ENCODE measurements around the gene KCNC1. TPM values are rescaled to one million over a fixed set of nuclear protein-coding genes. Genes with fewer than 3 reads are reported as not detected.

The KCNC1 gene
- polyA plus RNA-seq, 10 donors: 0.75 to 2.2 (median 1.3) TPM

DNA sequence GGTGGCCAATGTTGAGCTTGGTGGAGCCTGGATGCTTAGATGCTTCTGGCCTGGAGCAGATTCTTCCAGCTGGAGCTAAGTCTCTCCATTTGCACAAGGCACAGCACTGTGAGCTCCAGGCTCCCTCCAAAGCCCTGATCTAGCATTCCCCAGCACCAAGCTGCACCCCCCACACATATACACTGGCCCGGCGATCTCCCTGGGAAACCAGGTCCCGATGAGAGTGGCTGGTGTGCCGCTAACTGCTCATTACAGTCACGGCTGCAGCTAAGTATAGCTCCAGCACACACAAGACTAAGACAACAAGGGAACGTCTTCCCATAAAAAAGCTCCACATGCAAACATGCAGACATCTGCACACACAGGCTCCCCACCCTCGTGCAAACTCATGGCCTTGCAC lies 17.6 kb downstream of the KCNC1 start:
- DNase-seq: no peak

DNA sequence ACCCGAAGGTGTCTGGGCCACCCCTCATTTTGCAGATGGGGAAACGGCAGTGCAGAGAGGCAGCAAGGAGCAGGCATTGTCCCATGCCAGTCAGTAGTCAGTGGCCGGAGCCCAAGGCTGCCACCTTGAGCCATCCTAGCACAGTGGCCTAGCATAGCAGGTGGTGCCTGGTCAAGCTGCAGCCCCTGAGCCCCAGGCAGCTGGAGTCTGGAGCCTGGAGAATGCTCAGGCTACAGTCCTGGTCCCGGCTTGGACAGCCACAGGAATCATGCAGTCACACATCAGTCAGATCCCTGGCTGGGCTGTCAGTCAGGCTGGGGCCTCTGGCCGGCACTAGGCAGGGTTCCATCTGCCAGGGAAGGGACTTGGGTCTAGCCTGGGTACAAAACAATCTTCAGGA lies 18.6 kb downstream of the KCNC1 start:
- no peak for DNase-seq

- no peak for DNase-seq
Measured at GRCh38 chr11:17753641-17754040, 19.1 kb downstream of the KCNC1 start.

- no peak for DNase-seq
Measured at GRCh38 chr11:17755891-17756290, 21.3 kb downstream of the KCNC1 start.

DNA sequence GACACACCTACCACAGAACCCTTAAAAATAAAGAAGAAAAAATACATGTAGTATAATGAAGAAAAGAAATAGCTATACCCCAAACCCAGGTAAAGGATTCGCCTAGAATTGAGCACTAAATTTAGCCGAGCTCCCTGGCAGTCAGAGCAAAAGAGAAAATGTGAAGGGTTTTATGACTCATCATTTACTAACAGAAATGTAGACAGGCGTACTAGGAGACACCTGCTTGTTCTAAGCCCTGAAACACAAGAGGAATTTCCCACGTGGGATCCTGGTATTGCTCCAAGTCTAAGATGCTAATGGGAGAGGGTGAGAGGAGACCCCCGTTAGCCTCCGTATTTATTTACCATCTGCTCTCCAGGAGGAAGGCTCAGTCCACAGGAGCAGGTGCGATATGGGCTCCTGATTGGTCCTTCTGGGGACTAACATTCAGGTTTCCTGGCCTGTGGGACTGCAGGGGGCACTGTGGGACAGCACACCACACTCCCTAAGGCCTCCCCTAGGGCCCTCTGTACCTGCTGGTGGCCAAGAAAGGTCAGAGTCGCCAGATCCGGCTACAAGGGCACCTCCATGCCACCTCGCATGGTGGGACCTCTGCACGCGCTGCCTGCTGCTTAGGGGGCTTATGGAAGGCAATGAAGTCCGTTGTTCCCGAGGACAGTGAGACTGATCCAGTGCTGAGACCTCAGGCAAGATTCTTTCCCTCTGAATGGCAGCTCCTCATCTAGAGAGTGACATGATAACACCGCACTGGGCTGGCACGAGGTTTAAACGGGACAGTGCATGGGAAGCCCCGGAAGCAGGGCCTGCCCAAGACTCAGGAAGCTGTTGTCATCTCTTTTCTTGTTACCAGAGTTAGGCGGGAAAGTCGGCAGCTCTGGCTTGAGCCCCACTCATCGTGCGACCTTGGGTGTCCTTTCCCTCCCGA lies 25.8 kb downstream of the KCNC1 start:
- peak in 1 of 3 donors; percentile 33 for DNase-seq

DNA sequence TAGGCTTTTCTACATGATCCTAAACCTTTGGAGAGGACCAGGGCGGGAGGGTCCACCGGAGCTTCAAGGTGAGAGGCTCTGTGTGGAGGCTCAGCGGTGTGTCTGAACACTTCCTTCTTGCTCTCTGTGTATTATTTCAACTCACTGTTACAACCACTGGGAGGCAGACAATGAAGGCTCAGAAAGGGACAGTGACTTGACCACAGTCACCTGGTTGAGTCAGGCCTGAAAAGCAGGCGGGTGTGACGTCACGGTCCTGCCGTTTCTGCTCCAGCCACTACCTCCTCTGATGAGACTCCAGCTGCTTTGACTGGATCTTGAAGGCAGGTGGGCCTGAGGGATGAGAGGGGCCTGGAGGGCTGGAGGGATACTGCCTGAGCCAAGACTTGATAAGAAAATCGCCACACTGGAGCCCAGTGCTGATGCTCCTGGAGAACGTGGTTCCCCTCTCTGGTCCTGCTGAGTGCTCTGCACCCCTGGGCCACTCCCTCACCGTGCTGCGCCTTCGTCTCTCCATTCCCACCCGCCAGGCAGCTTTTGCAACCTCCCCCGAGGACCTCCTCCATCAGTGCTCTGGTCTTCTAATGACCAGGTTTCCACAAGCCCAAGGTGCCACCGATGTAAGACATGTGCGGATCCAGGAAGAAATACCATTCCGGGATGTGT lies 27.9 kb downstream of the KCNC1 start:
- DNase-seq: no peak

GRCh38 chr11:17763244-17763643 lies 28.7 kb downstream of the KCNC1 start:
- DNase-seq: no peak

- DNase-seq: no peak
Measured at GRCh38 chr11:17763703-17764102, 29.1 kb downstream of the KCNC1 start.

DNA sequence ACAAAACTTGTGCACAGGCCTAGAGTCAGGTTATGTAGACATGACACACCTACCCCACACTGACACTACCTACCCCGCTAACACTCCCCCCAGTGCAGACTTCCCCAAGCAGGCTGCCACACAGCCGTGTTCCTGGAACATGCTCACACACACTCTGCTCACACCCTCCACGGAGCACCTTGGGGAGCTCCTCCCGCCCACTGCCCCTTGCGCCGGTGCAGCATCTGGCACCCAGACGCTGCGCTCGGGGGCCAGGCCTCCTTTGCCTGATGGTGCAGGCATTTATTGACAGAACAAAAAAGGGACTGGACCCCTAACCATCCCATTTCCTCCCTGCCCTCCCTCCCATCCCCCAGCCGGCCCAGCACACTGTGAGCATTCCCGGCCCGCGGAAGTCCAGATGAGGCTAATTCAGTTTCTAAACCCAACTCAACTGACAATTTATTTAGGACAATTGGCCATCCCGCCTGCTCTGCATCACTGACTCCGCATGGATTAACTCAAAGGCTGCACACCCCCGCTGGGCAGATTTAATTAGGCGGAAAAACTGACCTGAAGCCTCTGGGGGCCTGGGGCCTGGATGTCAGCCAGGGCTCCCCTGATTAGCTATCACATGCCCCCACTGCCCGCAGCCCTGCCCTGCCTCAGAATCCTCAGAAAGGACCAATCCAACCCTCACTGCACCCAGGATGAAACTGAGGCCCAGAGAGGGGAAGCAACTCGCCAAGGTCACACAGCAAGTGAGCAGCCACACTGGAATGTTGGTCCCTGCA lies 30.1 kb downstream of the KCNC1 start:
- DNase-seq: no peak

GRCh38 chr11:17765356-17766072 lies 30.9 kb downstream of the KCNC1 start:
- DNase-seq: no peak

- DNase-seq: no peak
Measured at GRCh38 chr11:17766073-17766359, 31.4 kb downstream of the KCNC1 start.

DNA sequence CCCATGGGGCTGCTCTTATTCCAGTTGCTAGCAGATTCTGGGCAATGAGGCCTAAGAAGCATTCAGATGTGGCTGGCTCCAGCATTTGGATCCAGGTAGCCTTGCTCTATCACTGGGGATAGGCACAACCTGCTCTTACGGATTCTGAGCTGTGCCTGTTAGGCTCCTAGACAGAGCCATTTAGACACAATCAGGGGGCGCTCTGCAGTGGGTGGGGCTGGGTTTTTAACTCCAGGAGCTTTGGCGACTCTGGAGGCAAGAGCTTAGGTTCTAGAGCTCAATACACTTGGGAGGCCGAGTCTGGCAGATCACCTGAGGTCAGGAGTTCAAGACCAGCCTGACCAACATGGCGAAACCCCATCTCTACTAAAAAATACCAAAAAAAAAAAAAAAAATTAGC lies 32.0 kb downstream of the KCNC1 start:
- DNase-seq: no peak

DNA sequence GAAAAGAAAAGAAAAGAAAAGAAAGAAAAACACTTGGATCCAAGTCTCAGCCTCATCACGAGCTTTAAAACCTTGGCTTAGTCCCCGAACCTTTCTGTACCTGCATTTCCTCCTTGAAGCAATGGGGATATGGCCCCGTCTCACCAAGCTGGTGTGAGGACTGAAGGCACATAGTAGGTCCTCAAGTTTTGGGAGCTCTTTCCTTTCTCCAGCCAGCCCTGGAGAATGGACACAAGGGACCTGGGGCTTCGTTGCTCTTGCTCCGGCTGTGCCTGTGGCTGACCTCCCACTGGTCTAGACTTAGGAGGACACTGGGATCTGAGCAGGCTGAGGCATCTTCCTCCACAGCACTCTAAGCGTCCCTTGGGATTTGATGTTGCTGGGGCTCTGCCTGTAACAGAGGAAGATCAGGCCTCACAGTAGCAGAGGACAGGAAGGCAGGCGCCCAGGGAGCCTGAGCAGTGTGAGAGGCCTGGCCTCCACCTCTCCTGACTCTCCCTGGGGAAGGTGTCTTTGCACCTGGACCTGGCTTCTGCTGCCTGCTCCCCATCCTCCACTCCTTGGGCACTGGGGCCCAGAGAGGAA lies 32.8 kb downstream of the KCNC1 start:
- DNase-seq: no peak

GRCh38 chr11:17767914-17768313 lies 33.3 kb downstream of the KCNC1 start:
- DNase-seq: no peak

- no peak for DNase-seq
Measured at GRCh38 chr11:17768547-17768946, 34.0 kb downstream of the KCNC1 start.

- DNase-seq: no peak
Measured at GRCh38 chr11:17769218-17769617, 34.6 kb downstream of the KCNC1 start.

DNA sequence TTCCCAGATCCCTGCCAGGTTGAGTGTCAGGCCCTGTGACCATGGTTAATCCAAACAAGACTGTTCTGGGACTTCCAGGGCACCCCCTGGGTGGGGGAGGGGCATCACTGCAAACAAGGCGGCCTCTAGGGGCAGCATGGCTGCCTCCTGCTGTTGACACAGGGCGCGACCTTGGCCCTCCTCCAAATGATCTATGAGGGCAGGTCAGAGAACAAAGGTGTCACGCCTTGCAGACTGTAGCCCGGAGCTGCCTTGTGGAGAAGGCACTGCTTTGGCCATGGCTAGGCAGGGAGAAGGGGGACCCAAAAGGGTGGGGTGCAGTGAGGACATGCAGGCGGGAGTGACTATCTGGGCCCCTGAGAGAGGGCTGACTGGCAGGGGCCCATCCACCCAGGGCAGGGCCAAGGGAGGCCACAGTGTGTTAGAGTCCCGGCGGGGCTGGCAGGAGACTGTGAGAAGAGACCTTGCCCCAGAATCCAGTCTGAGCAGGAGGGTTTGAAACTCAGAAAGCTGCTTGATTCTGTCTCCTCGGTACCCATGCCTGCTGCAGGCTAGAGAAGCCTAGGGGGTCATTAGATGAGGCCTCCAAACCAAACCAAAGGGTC lies 35.6 kb downstream of the KCNC1 start:
- no peak for DNase-seq

GRCh38 chr11:17770917-17771316 lies 36.3 kb downstream of the KCNC1 start:
- DNase-seq: peak in 1 of 3 donors; percentile 15

DNA sequence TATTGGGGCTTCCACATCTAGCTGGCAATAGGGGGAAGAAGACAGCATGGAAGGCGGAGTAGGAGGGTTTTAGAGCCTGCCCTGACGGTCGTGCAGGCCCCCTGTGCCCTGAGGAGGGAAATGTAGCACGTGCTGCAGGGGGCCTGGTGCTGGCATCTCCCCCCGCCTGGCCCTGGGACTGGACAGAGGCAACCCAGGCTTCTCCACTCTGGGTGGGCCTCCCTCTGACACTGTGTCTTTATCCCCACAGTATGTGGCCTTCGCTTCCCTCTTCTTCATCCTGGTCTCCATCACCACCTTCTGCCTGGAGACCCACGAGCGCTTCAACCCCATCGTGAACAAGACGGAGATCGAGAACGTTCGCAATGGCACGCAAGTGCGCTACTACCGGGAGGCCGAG lies 36.8 kb downstream of the KCNC1 start:
- DNase-seq: no peak

- no peak for DNase-seq
Measured at GRCh38 chr11:17771841-17772401, 37.3 kb downstream of the KCNC1 start.
